ENCODE results near the gene FEM1C. TPM values are rescaled to one million over a fixed set of nuclear protein-coding genes. Genes with fewer than 3 reads are reported as not detected.

FEM1C gene
- 10 to 100 TPM in 3 of 4 donors, 1 to 10 TPM in 1; 5.8 to 46.0 (median 40.0) TPM for total RNA-seq

- Histone ChIP-seq H3K27me3 (no peaks in the 10 kb centered on the region), H3K4me1 (peaks cover 7 to 36% (median 18%) of the 10 kb centered on the region in 4 donors), H3K27ac (peak within 1 kb of the TSS; percentile 99 to 100 (median 99)), H3K9me3 (peaks cover 7 to 12% of the 10 kb centered on the region in 2 donors), H3K36me3 (peaks cover 0 to 4% (median 0%) of the 10 kb centered on the region in 4 donors), H3K4me3 (peak within 1 kb of the TSS; percentile 81 to 90 (median 83))
- WGBS, 2 donors (ENCODE audit: low coverage in 1 of 2) = 1 to 3% methylated on average over 17 to 37 of the region's 82 CpGs
- intact Hi-C loops (cut with DNase I; ENCODE audit: low total_unique reads) = no loop called here
- peak; percentile 100 for TF ChIP-seq POLR2A (IDR thresholded peaks at IDR 0.05)
- TF ChIP-seq POLR2AphosphoS5 (IDR thresholded peaks at IDR 0.05) = peak; percentile 100
- no peak for TF ChIP-seq EP300 (IDR thresholded peaks at IDR 0.05; ENCODE audit: low read depth)
- TF ChIP-seq CTCF (IDR thresholded peaks at IDR 0.05) = no peak
- in situ Hi-C loops (cut with MboI; ENCODE audit: low pct_ligation_motif_present in 1 of 4, low pct_unique_long_range_greater_than_20kb in 1 of 4, low sequenced_read_pairs in 3 of 4) = no loop called here
- DNase-seq = peak; percentile 98
Observed at GRCh38 chr5:115544436-115545350, at the start of gene FEM1C. Gene FEM1C (minus strand): TSS chr5:115544775. CDS start chr5:115543493, 1,282 bp downstream.

- intact Hi-C loops (cut with DNase I; ENCODE audit: low total_unique reads) = loop anchor here (2.0 kb wide), 1 partner anchor 280 kb away; no protein-coding TSS in a partner anchor
- DNase-seq = no peak
- in situ Hi-C loops (cut with MboI; ENCODE audit: low pct_ligation_motif_present in 1 of 4, low pct_unique_long_range_greater_than_20kb in 1 of 4, low sequenced_read_pairs in 3 of 4) = loop anchor here (5.0 to 25.0 kb wide), 3 partner anchors 274 to 502 kb away; no protein-coding TSS in a partner anchor
- H3K36me3 ChIP-seq = no peaks in the 10 kb centered on the region
- H3K4me1 ChIP-seq = peaks cover 0 to 16% (median 0%) of the 10 kb centered on the region in 4 donors
- no peak overlapping the region for H3K4me3 ChIP-seq
- H3K27ac ChIP-seq = no peak overlapping the region
- H3K9me3 ChIP-seq = no peaks in the 10 kb centered on the region
- TF ChIP-seq POLR2A (IDR thresholded peaks at IDR 0.05) (no peak), POLR2AphosphoS5 (IDR thresholded peaks at IDR 0.05) (peak in 1 of 3 donors; percentile 10)
- 37 to 40% methylated on average over 3 of the region's 3 CpGs for WGBS, 2 donors (ENCODE audit: low coverage in 1 of 2)
- no peaks in the 10 kb centered on the region for H3K27me3 ChIP-seq
Observed at GRCh38 chr5:115589043-115589442, 44.5 kb upstream of the FEM1C start.

GRCh38 chr5:115588640-115589039, 44.1 kb upstream of the FEM1C start:
- Histone ChIP-seq H3K4me1 (peaks cover 0 to 16% (median 0%) of the 10 kb centered on the region in 4 donors), H3K4me3 (no peak overlapping the region), H3K27ac (no peak overlapping the region), H3K36me3 (no peaks in the 10 kb centered on the region), H3K27me3 (no peaks in the 10 kb centered on the region), H3K9me3 (no peaks in the 10 kb centered on the region)
- intact Hi-C loops (cut with DNase I; ENCODE audit: low total_unique reads) (loop anchor here (2.0 kb wide), 1 partner anchor 280 kb away; no protein-coding TSS in a partner anchor), in situ Hi-C loops (cut with MboI; ENCODE audit: low pct_ligation_motif_present in 1 of 4, low pct_unique_long_range_greater_than_20kb in 1 of 4, low sequenced_read_pairs in 3 of 4) (loop anchor here (5.0 to 25.0 kb wide), 3 partner anchors 274 to 501 kb away; no protein-coding TSS in a partner anchor)
- TF ChIP-seq CTCF (IDR thresholded peaks at IDR 0.05) (no peak), POLR2AphosphoS5 (IDR thresholded peaks at IDR 0.05) (no peak), EP300 (IDR thresholded peaks at IDR 0.05; ENCODE audit: low read depth) (no peak), POLR2A (IDR thresholded peaks at IDR 0.05) (no peak)
- 33 to 52% methylated on average over 2 to 4 of the region's 4 CpGs for WGBS, 2 donors (ENCODE audit: low coverage in 1 of 2)
- DNase-seq = no peak

GRCh38 chr5:115586525-115587146, 42.1 kb upstream of the FEM1C start:
- Histone ChIP-seq H3K27me3 (no peaks in the 10 kb centered on the region), H3K4me1 (peaks cover 0 to 13% (median 0%) of the 10 kb centered on the region in 4 donors), H3K27ac (no peak overlapping the region), H3K4me3 (no peak overlapping the region), H3K9me3 (no peaks in the 10 kb centered on the region), H3K36me3 (no peaks in the 10 kb centered on the region)
- no peak for DNase-seq
- intact Hi-C loops (cut with DNase I; ENCODE audit: low total_unique reads) (no loop called here), in situ Hi-C loops (cut with MboI; ENCODE audit: low pct_ligation_motif_present in 1 of 4, low pct_unique_long_range_greater_than_20kb in 1 of 4, low sequenced_read_pairs in 3 of 4) (loop anchor here (5.0 to 25.0 kb wide), 3 partner anchors 272 to 499 kb away; no protein-coding TSS in a partner anchor)
- WGBS, 2 donors (ENCODE audit: low coverage in 1 of 2) = 35 to 45% methylated on average over 6 of the region's 6 CpGs
- TF ChIP-seq CTCF (IDR thresholded peaks at IDR 0.05) (peak; percentile 50 to 63 (median 60)), POLR2A (IDR thresholded peaks at IDR 0.05) (no peak)
